Measurements from ENCODE around the gene DEFB123. TPM values are rescaled to one million over a fixed set of nuclear protein-coding genes. Genes with fewer than 3 reads are reported as not detected.
"Not testable (repeated sequence)": the region's sequence is repeated elsewhere in the genome, so short reads cannot be mapped to it uniquely, and the experiment has no call there.

Gene DEFB123
- total RNA-seq, 1 donor: not detected

GRCh38 chr20:31414381-31414780 lies 26.1 kb upstream of the DEFB123 start:
- DNase-seq (ENCODE audit: low read depth): no peak
- H3K4me3 ChIP-seq (ENCODE audit: low read depth, low read length): no peak overlapping the region
- TF ChIP-seq CTCF (IDR thresholded peaks at IDR 0.05; ENCODE audit: insufficient read depth, low read length): no peak

- H3K4me3 ChIP-seq (ENCODE audit: low read depth, low read length): no peak overlapping the region
- no peak for TF ChIP-seq CTCF (IDR thresholded peaks at IDR 0.05; ENCODE audit: insufficient read depth, low read length)
- DNase-seq (ENCODE audit: low read depth): no peak
Observed at GRCh38 chr20:31415653-31416052, 24.8 kb upstream of the DEFB123 start.

- TF ChIP-seq CTCF (IDR thresholded peaks at IDR 0.05; ENCODE audit: insufficient read depth, low read length): no peak
- no peak overlapping the region for H3K4me3 ChIP-seq (ENCODE audit: low read depth, low read length)
- no peak for DNase-seq (ENCODE audit: low read depth)
Observed at GRCh38 chr20:31418307-31418706, 22.1 kb upstream of the DEFB123 start.

- TF ChIP-seq CTCF (IDR thresholded peaks at IDR 0.05; ENCODE audit: insufficient read depth, low read length): no peak
- H3K4me3 ChIP-seq (ENCODE audit: low read depth, low read length): no peak overlapping the region
- DNase-seq (ENCODE audit: low read depth): no peak
Observed at GRCh38 chr20:31425797-31426196, 14.6 kb upstream of the DEFB123 start.

GRCh38 chr20:31426891-31427551 lies 13.4 kb upstream of the DEFB123 start:
- H3K4me3 ChIP-seq (ENCODE audit: low read depth, low read length); DNase-seq (ENCODE audit: low read depth): not testable (repeated sequence)

GRCh38 chr20:31427576-31427975 lies 12.9 kb upstream of the DEFB123 start:
- DNase-seq (ENCODE audit: low read depth); H3K4me3 ChIP-seq (ENCODE audit: low read depth, low read length): not testable (repeated sequence)

GRCh38 chr20:31430568-31431115 lies 9.8 kb upstream of the DEFB123 start:
- TF ChIP-seq CTCF (IDR thresholded peaks at IDR 0.05; ENCODE audit: insufficient read depth, low read length): no peak
- no peak overlapping the region for H3K4me3 ChIP-seq (ENCODE audit: low read depth, low read length)
- DNase-seq (ENCODE audit: low read depth): no peak
